ENCODE data around the gene EML5. TPM values are rescaled to one million over a fixed set of nuclear protein-coding genes. Genes with fewer than 3 reads are reported as not detected.

Gene EML5
- total and polyA plus RNA-seq, 2 donors (not counting 3 experiments of a cell fraction or from before 2014, with no cell fraction given), result not detected

- ChIA-PET POLR2A (no interaction called here), CTCF (no interaction called here)
- DNase-seq (ENCODE audit: low read depth, low spot score), result no peak
- no peak overlapping the region for H3K4me3 ChIP-seq (replicated peaks in 1 of 3; ENCODE audit: insufficient read depth in 1 of 3, low read depth in 1 of 3, low read length in 3 of 3)
- no peaks in the 10 kb centered on the region for H3K9me1 ChIP-seq (replicated peaks; ENCODE audit: control insufficient read depth, extremely low read depth, insufficient read depth, low read length)
- dilution Hi-C loops (cut with MboI; ENCODE audit: extremely low pct_ligation_motif_present, low sequenced_read_pairs), result no loop called here
- no peaks in the 10 kb centered on the region for H3K4me1 ChIP-seq (ENCODE audit: control insufficient read depth, extremely low read depth, insufficient read depth, low read length)
- H3K27ac ChIP-seq (ENCODE audit: insufficient read depth, low read depth, low read length), result no peak overlapping the region
- no peak overlapping the region for H3K9ac ChIP-seq (replicated peaks; ENCODE audit: extremely low read depth, insufficient read depth, low read length)
- no TSS peak for BruUV-seq (replicated peaks)
- intact Hi-C loops (cut with micrococcal nuclease), result no loop called here
- FAIRE-seq, result no peak
- no peak overlapping the region for H2AFZ ChIP-seq (ENCODE audit: low read depth, low read length)
- TF ChIP-seq FOS (IDR thresholded peaks at IDR 0.05; ENCODE audit: borderline replicate concordance, insufficient read depth, low read length), result no peak
- no peak for TF ChIP-seq MYC (IDR thresholded peaks at IDR 0.05; ENCODE audit: low read depth, low read length)
- TF ChIP-seq JUN (IDR thresholded peaks at IDR 0.05; ENCODE audit: borderline replicate concordance, insufficient read depth, insufficient read length, low read depth), result no peak
- no peak for TF ChIP-seq MAX (IDR thresholded peaks at IDR 0.05; ENCODE audit: insufficient read depth, insufficient read length)
- TF ChIP-seq CTCF (IDR thresholded peaks at IDR 0.05; ENCODE audit: extremely low read depth in 1 of 2, insufficient read depth in 1 of 2, low read depth in 1 of 2, low read length in 2 of 2), result no peak
- no peak for TF ChIP-seq POLR2AphosphoS5 (IDR thresholded peaks at IDR 0.05; ENCODE audit: insufficient read depth, low read depth, low read length)
- TF ChIP-seq GATA2 (IDR thresholded peaks at IDR 0.05; ENCODE audit: insufficient read depth, insufficient read length, low read depth, low read length), result no peak
- TF ChIP-seq POLR2A (IDR thresholded peaks at IDR 0.05; ENCODE audit: low read depth, low read length), result no peak
- TF ChIP-seq EZH2 (IDR thresholded peaks at IDR 0.05; ENCODE audit: borderline replicate concordance, low read depth, low read length, severe bottlenecking), result no peak
- H4K20me1 ChIP-seq (replicated peaks; ENCODE audit: control insufficient read depth, extremely low read depth, insufficient read depth, low read length), result no peaks in the 10 kb centered on the region
- H3K79me2 ChIP-seq (ENCODE audit: control insufficient read depth, insufficient read depth, low read length), result no peaks in the 10 kb centered on the region
- peaks cover 0 to 4% of the 10 kb centered on the region in 2 experiments for H3K27me3 ChIP-seq (ENCODE audit: control insufficient read depth in 2 of 2, insufficient read depth in 2 of 2, low read length in 2 of 2)
- no peaks in the 10 kb centered on the region for H3K9me3 ChIP-seq (replicated peaks; ENCODE audit: control insufficient read depth, insufficient read depth, low read length)
- no peaks in the 10 kb centered on the region for H3K36me3 ChIP-seq (ENCODE audit: control insufficient read depth in 2 of 2, extremely low read depth in 1 of 2, insufficient read depth in 2 of 2, low read length in 2 of 2)
- no peak overlapping the region for H3K4me2 ChIP-seq (ENCODE audit: insufficient read depth, low read length)
These were observed 46.7 kb downstream of the EML5 start for GRCh38 chr14:88746052-88746451.

Measured in endothelial cell of umbilical vein (primary cell).